ENCODE results near the gene TOX4. TPM values are rescaled to one million over a fixed set of nuclear protein-coding genes. Genes with fewer than 3 reads are reported as not detected.

The TOX4 gene
- total RNA-seq, 1 donor from 2014 or later: 61.1 TPM

DNA sequence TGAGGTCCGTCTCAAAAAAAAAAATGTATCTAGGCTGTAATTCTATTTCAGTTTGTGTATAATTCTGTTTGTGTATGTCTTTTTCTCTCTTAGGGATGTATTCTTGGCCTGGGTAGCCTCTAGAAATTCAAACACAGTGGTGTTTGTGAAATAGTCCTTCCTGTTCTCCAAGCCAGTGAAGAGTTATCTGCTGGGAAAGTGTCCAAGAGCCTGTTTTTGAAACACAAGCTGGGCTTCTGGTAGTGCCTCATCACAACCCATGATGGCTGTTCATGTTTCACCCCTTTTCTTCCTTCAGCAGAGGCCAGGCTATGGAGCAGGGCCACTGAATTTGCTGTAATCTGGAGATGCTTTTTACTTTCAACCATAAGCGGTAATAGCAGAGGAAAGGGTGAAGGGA is 19.5 kb downstream of the TOX4 start:
- Mint-ChIP-seq H3K27me3 (ENCODE audit: low read depth) (no peaks in the 10 kb centered on the region), H3K27ac (peak overlapping the region; percentile 11), H3K36me3 (peaks cover 55% of the 10 kb centered on the region), H3K9me3 (no peaks in the 10 kb centered on the region), H3K4me1 (no peaks in the 10 kb centered on the region), H3K4me3 (no peak overlapping the region)
- TF ChIP-seq CTCF (IDR thresholded peaks at IDR 0.05; ENCODE audit: unreplicated experiment): no peak
- no peak for DNase-seq (ENCODE audit: low spot score in 2 of 2, unreplicated experiment in 2 of 2)

GRCh38 chr14:21498540-21499526 is 21.8 kb downstream of the TOX4 start:
- DNase-seq (ENCODE audit: low spot score in 2 of 2, unreplicated experiment in 2 of 2): no peak
- H3K36me3 Mint-ChIP-seq: peaks cover 54% of the 10 kb centered on the region

DNA sequence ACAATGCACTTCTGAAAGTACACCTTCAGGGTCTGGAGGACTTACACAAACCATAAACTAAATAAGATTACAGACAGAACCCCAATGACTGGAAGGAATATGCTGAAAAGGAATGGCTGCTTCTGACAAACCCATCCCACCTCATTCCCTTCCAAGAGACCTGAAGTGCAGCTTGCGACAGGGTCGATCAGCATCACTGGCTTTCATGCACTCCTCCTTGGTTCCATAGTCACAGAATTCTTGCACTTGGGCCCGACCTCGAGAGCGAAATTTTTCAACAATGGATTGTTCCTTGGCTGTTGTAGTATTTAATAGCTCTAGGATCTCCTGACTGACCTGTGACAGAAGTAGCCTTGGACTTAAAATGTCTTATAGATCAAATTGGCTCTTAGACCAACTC is 24.6 kb downstream of the TOX4 start:
- no peak overlapping the region for H3K27ac Mint-ChIP-seq
- DNase-seq (ENCODE audit: low spot score in 2 of 2, unreplicated experiment in 2 of 2): no peak
- H3K9me3 Mint-ChIP-seq: no peaks in the 10 kb centered on the region
- no peaks in the 10 kb centered on the region for H3K4me1 Mint-ChIP-seq
- no peak for TF ChIP-seq CTCF (IDR thresholded peaks at IDR 0.05; ENCODE audit: unreplicated experiment)
- no peaks in the 10 kb centered on the region for H3K27me3 Mint-ChIP-seq (ENCODE audit: low read depth)
- H3K36me3 Mint-ChIP-seq: peaks cover 39% of the 10 kb centered on the region
- H3K4me3 Mint-ChIP-seq: no peak overlapping the region

More at GRCh38 chr14:21498540-21499526, 21.8 kb downstream of the TOX4 start:
- H3K27ac Mint-ChIP-seq: peak overlapping the region; percentile 76
- no peaks in the 10 kb centered on the region for H3K4me1 Mint-ChIP-seq
- peak; percentile 71 for TF ChIP-seq CTCF (IDR thresholded peaks at IDR 0.05; ENCODE audit: unreplicated experiment)
- H3K27me3 Mint-ChIP-seq (ENCODE audit: low read depth): no peaks in the 10 kb centered on the region
- H3K9me3 Mint-ChIP-seq: no peaks in the 10 kb centered on the region
- no peak overlapping the region for H3K4me3 Mint-ChIP-seq

DNA sequence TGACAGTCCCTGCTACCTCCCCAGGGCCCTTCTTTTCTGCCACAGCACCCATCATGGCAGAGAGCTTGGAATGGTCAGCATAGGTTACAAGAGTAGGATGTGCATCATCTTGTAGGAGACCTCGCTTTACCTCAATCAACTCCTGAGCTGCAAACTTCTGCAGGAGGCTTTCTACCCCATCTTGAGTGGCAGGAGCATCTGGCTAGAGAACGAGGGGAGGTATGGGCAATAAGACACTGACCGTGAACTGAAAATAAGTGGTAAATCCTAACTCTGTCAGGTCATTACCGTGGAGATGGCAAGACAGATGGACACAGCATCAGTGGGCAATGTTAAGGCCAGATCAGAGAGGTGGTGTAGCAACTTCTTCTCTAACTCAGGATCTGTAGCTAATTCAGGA is 26.4 kb downstream of the TOX4 start:
- H3K27ac Mint-ChIP-seq: no peak overlapping the region
- peaks cover 1% of the 10 kb centered on the region for H3K4me1 Mint-ChIP-seq
- no peaks in the 10 kb centered on the region for H3K9me3 Mint-ChIP-seq
- peaks cover 41% of the 10 kb centered on the region for H3K36me3 Mint-ChIP-seq
- H3K27me3 Mint-ChIP-seq (ENCODE audit: low read depth): no peaks in the 10 kb centered on the region
- TF ChIP-seq CTCF (IDR thresholded peaks at IDR 0.05; ENCODE audit: unreplicated experiment): no peak
- no peak overlapping the region for H3K4me3 Mint-ChIP-seq
- DNase-seq (ENCODE audit: low spot score in 2 of 2, unreplicated experiment in 2 of 2): no peak

DNA sequence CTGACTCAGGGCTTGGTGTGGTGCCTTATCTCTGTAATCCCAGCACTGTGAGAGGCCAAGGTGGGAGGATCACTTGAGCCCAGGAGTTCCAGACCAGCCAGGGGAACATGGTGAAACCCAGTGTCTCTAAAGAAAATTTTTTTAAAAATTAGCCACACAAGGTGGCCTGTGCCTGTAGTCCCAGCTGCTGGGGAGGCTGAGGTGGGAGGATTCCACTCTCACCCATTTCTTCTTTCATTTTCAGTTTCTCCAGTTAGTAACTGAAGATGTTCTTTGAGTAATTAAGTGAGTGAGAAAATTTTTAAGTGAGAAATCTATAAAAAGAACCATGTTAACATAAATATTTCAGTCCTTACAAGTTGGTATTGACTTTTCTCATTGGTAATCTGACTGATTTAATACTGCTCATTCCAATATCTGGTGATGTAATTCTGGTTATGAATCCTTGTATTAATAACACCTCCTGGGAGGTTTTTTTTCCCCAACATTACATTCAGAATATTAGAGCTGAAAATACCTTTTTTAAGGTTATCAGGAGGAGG is 28.1 kb downstream of the TOX4 start:
- Mint-ChIP-seq H3K4me1 (peaks cover 12% of the 10 kb centered on the region), H3K4me3 (no peak overlapping the region), H3K27ac (no peak overlapping the region), H3K27me3 (ENCODE audit: low read depth) (no peaks in the 10 kb centered on the region), H3K9me3 (no peaks in the 10 kb centered on the region), H3K36me3 (peaks cover 28% of the 10 kb centered on the region)
- TF ChIP-seq CTCF (IDR thresholded peaks at IDR 0.05; ENCODE audit: unreplicated experiment): no peak
- DNase-seq (ENCODE audit: low spot score in 2 of 2, unreplicated experiment in 2 of 2): no peak

All from mesothelial cell of epicardium (in vitro differentiated cells).